Stimulated activated CD4-positive, alpha-beta T cell treated with anti-CD3 and anti-CD28 coated beads, Interleukin-1b, Interleukin-23, amount 100 ng/mL, for 48 hours (primary cell): Measurements from ENCODE around the gene TMEM107.
A peak's percentile ranks its signal among the peaks of the same experiment; 100 is the strongest.

Source experiments
- DNase-seq: peaks from one replicate; pipeline ENCODE4 v3.0.0-alpha.2; 2020

TMEM107 gene

GRCh38 chr17:8148560-8148959 is 27.6 kb downstream of the TMEM107 start:
- no peak for DNase-seq

DNA sequence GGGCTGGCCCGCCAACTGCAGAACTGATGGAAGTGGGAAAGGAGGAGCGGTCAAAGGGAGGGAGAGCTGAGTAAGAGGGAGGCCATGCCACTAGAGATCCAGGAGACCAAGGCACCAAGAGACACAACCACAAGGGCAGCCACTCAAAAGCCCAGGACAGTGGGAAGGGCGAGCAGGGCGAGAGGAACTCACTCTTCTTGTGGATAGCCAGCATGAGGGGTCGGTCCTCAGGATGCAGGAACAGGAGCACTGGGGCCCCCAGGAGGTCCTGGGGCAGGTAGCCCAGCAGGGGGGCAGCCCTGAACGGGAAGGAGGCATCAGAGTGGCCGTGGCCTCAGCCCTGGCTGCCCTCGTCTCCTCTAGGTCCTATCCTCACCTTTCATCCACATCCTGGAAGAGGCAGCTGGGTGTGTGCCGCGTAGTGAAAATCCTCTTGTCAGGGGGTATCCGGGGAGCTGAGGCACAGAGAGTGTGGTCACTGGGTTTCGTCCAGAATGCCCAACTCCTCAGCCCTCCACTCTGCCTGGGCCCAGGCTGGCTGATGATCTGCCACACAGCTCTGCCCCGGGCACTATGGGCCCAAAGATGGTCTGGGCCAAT is 28.3 kb downstream of the TMEM107 start:
- no peak for DNase-seq

DNA sequence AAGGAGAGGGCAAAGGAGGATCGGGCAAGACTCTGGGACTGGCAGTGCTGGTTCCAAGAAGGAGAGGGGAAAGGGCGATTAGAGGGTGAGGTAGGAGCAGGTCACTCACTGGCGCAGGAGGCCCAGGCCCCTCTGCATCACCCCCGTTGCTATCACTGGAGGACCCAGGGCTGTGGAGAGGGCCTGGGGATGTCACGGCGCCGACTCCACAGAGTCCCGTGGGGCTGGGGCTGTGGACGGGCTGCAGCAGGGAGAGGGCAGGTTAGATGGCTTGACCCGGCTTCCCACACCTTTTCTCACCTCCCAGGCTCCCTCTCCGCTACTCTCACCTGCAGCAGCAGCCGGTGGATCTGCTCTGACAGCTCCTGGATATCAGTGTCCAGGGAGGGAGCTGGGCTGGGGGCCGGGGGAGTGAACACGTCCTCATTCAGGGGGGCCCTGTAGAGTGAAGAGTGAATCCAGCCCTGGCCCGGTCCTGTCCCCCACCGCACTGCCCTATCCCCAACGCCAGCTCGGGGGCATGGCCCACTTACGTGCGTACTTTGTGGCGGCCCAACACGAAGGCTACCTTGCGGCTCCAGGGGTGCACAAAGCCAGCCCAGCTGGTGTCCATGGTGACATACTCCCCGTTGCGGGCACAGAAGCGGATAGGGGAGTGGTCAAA is 28.9 kb downstream of the TMEM107 start:
- DNase-seq: no peak

DNA sequence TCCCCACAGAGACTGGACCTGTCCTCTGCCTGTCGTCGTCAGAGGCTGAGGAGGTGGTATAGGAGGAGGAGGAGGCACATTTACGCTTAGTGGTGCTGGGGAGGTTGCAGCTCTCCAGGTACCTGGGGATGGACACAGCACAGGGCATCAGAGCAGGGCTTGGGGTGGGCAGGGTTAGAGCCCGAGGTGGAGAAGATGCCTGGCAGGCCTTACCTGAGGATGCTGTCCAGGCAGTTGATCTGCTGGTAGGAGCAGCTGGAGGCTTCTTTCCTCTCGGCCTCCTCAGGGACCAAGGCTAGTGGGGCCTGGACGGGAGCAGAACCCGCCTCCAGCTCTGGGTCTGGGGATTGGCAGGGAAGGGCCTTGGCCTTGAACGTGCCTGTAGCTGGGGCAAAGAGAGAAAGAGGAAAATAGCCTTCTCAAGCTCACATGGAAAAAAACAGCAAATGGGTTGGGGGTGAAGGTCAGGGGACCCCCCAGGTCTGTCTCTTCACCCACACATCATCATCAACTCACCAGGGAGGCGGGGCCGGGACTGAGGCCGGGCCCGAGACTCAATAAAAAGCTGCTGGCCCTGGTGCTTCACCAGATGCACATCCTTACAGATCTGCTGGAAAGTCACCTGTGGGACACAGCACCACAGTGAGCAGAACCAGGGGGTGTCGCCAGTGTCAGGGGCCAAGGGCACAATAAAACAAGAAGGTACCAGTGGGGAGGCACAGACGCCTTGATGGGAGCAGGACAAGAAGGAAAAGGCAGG is 29.6 kb downstream of the TMEM107 start:
- no peak for DNase-seq

DNA sequence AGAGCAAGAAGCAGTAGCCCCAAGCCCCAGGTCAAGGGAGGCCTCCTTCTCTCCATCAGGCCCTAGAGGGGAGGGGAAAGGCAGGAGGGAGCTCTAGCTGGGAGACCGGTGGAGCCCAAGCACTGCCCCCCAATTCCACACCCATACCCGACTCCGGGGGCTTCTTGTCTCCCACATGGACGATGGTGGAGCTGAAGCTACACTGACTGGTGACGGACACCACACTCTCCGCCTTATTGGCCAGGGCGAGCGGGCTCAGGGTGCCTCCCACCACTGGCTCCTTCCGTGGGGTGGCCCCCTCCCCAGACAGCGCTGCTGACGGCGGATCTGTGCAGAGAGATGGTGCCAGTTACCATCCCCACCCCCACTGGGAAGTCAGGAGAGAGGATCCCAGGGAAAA is 30.4 kb downstream of the TMEM107 start:
- no peak for DNase-seq

- DNase-seq: no peak
Measured at GRCh38 chr17:8144401-8145231, 31.6 kb downstream of the TMEM107 start.

DNA sequence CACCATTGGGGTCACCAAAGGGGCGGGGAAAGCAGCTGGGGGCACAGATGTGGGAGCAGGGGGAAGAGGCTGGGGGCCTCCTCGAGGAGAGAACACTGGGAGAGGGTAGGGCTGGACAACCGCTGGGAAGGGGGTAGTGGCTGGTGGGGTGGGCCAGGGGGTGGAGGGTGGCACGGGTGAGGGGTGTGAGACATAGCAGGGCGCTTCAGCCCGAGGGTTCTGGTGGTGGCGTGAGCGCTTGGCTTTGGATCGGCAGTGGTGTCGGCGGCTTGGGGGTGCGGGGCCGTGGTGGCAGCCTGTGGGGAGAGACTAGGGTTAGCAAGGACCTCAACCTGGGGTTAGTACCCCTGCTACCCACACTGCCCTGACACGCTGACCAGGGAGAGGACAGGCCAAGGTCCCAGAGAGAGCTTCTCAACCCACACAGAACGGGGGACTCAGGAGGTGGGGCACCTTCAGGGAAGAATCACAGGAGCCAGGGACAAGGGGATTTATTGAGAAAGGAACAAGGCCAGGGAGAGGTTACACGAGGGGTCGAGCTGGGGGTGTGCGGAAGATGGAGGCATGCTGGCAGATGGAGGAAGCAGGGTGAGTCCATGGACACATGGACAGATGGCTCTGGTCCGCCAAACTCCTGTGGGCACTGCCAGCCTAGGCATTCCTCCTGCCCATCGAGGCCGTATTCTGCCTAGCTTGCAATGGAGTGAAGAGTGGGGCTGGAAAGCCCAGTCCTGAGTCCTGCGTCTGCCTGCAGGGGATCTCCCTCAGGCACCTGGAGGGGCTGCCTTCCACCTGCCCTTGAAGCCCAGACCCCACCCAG is 32.4 kb downstream of the TMEM107 start:
- no peak for DNase-seq

- DNase-seq: no peak
Measured at GRCh38 chr17:8142887-8143580, 33.1 kb downstream of the TMEM107 start.

- no peak for DNase-seq
Measured at GRCh38 chr17:8142158-8142886, 33.9 kb downstream of the TMEM107 start.

DNA sequence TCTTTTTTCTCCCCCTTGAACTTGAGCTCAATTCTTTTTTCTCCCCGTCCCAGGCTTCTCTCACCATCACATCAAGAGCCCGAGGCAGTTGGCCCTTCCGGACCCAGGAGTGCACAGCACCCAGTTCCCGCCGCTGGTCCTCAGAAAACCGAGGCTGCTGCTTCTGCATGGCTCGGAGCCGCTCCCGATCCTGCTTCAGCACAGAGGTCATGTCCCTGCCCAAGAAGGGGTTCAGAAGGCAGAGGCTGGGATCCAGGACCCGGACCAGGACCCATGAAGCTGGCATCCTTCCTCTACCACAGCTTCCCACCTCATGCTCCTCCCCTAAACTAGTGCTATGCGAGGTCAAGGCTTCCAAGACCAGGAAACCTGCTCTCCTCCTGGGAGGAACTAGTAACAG is 34.4 kb downstream of the TMEM107 start:
- DNase-seq: no peak

DNA sequence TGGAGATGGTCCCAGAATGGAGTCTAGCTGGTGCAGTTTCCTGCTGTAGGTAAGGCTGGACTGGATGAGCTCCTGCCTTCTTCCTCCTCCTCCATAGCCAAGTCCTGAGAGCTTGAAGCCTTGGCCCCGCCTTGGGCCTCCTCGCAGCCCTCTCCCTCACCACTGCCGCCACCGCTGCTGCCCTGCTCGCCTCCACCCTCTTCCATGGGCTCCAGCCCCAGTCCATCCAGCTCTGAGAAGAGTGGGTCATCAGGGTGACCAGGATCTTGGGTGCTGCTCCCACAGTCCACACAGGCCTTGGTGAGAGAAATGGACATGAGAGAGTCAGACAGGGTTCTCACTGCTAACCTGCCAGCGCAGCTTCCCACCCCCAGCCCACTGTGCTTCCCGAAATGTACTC is 35.1 kb downstream of the TMEM107 start:
- no peak for DNase-seq

DNA sequence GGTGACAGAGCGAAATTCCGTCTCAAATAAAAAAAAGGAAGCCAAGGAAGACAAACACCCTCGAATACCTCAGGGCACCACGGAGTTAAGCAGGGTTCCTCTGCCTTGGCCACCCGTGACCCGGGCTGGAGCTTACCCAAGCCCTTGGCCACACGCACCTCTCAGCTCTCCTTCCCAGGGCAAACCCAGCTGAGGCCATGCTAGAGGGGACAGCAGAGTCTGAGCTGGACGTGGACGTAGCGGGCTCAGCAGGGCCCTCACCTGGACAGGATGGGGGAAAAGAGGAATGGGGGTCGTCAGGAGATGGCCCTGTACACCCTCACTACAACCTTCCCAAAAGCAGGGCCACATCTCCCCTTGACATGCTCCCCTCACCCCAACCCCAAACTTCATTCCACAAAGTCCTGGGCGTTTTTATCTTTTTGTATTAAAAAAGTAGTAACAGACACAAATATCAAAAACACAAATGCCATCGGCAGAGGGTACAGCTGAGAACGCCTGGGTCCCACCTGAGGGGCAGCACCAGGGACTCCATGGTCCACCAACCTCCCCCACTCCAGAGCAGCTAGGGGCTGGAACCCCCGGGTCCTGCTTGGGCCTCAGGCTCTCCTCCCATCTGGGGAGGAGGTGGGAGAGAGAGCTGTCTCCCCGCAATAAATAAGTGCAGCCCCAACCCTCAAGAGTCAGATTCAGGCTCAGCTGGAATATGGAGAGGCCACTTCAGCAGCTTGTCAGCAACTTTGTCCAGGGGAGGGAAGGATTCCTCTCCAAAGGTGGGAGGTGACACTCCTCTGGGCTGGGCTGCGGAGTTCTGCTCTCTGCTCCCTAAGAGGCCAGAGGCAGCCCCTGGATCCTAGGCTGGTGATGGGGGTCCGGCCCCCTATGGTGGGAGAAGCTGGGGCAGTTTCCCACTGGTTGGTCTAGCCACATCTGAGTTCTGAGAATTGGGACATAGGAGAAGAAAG is 35.8 kb downstream of the TMEM107 start:
- no peak for DNase-seq

- peak; percentile 98 for DNase-seq
Measured at GRCh38 chr17:8138672-8139371, 37.4 kb downstream of the TMEM107 start.

DNA sequence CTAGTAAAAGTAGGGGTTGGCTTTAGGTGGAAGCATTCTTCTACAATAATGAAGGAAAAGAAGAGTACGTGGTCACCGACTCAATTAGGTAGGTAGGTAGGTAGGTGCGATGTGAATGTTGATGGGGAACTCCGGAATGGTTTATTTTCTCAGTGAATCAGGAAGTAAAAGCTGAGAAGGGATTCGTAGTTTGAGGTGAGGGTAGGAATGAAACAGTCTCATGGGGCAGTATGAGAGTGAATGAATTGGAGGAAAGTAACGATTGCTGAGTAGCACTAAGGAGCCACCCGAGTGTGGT is 37.9 kb downstream of the TMEM107 start:
- no peak for DNase-seq

DNA sequence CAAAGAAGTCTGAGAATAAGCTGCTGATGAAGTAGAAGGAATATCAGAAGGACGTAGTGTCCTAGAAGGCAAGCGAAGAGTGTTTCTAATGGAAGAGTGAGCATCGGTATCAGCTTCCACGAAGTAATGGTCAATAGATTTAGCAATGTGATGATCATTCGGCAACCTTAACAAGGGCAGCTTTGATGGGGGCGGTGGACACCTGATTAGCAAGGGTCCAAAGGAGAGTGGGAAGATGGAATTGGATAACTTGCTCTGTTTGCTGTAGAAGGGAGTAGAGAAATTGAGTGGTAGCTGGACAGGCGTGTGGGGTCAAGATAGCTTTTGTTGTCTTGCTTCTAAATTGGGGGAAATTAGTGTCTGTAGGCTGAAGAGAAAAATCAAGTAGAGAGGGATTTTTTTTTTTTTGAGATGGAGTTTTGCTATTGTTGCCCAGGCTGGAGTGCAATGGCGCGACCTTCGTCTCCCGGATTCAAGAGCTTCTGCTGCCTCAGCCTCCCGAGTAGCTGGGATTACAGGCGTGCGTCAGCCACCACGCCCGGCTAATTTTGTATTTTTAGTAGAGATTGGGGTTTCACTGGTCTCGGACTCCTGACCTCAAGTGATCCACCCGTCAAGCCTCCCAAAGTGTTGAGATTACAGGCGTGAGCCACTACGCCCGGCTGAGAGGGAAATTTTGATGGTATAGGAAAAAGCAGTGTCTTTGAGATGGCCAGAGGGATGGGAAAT is 38.4 kb downstream of the TMEM107 start:
- DNase-seq: no peak

DNA sequence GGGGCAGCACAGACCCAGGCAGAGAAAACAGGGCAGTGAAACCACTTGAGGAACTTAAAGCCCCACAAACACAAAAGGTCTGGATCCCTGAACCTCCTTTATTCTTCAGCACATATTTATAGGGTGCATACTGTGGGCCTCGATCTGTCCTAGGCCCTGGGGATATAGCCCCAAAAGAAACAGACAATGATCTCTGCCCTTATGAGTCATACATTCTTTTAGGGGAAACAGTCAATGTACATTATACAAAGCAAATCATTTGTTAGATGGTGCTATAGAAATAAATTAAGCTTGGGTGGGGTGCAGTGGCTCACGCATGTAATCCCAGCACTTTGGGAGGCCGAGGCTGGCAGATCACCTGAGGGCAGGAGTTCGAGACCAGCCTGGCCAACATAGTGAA is 42.2 kb downstream of the TMEM107 start:
- no peak for DNase-seq

DNA sequence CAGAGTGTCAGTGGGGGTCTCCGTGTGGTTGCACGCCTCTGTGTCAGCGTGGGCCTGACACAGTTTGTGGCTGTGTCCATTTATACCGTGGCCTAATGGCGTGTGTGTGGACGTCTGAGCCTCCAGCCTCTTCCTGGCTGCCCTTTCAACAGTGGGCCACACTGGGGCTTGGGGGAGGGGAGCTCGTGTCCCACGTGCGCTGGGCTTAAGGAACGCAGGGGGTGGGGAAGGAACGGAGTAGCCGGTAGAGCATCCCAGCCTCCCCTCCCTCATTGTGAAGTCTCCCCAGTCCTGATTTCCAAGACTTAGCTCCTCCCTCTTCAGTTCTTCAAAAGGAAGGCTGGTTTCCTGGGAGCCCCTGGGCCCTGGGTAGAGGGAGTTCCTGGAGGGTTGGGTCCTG is 42.8 kb downstream of the TMEM107 start:
- DNase-seq: no peak

DNA sequence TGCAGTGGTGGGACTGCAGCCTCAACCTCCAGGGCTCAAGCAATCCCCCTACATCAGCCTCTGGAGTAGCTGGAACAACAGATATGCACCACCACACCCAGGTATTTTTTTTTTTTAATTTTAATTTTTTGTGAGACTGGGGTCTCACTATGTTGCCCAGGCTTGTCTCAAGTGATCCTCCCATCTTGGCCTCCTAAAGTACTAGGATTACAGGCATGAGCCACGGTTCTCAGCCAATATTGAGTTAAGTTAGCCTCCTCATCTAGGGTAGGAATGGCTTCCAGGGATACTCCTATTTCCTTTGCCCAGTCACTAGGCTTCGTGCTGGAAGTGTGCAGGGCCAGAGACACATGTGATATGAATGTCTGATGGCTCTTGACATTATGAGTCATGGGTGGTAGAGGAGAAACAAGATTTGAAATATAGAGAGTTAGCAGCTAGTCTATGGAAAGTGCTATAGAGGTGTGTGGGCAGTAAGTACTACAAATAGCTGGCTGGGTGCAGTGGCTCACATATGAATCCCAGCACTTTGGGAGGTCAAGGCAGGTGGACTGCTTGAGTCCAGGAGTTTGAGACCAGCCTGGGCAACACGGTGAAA is 44.2 kb downstream of the TMEM107 start:
- no peak for DNase-seq
